Esophagus muscularis mucosa (tissue), 4 donors: ENCODE measurements around the gene ITGAD.

Experiments
- CTCF ChIP-seq, 3 experiments: fragments of 200-600 bp in 2 of 3; fragments of 450-650 bp in 1 of 3; sonication (generic) in 2 of 3; IDR thresholded peaks; one replicate each; pipeline ENCODE4 v1.5.1; 2017 to 2019; ENCODE audit warnings: antibody characterized with exemption in 3 of 3, mild to moderate bottlenecking in 2 of 3, moderate library complexity in 1 of 3
- EP300 ChIP-seq: sonication (generic); formaldehyde crosslinking; IDR thresholded peaks from one replicate; pipeline ENCODE4 v1.6.1; 2017; ENCODE audit warnings: antibody characterized with exemption
- POLR2A ChIP-seq: fragments of 450-650 bp; IDR thresholded peaks from one replicate; pipeline ENCODE4 v1.6.1; 2017; ENCODE audit warnings: antibody characterized with exemption, moderate library complexity, mild to moderate bottlenecking, low read depth
- POLR2AphosphoS5 ChIP-seq, 2 donors: sonication (generic); formaldehyde crosslinking; IDR thresholded peaks; one replicate each; pipeline ENCODE4 v1.6.1; 2017; ENCODE audit warnings: antibody characterized with exemption in 2 of 2

DNA sequence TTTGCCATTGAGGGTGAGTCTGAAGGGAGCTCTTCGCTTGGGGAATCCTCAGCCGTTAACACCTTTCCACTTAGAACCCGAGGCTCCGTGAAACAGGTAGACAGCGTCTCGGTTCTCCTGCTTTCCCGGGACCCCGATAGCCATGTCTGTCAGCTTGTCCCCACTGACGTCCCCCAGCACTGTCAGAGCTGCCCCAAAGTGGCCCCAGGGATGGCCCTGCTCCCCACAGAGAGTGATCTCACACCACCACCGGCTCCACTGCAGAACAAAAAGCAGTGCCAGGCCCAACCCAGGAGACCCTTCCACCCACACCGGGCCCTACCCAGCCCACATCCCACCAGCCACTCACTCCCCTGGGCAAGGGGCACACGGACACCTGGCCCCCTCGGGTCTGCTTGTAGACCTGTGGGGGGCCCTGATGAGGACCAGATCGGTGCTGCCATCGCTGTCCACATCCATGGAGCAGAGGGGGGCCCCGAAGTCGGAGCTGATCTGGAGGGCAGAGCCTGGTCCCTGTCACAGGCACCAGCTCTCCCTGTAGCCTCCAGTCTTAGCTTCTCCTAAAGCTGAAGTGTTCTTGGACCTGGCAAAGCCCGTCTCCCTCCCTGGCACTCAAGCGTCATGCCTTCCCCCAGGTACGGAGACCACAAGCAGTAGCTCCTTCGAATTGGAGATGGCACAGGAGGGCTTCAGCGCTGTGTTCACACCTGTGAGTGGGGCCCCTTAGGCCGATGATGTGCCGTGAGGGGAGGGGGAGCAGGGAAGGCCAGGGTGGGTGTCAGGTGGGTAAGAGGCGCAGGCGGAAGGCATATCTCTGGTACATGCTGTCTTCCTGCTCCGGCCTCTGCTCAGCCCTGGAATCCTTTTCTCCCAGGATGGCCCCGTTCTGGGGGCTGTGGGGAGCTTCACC lies 31.7 kb upstream of the ITGAD start:
- TF ChIP-seq CTCF (IDR thresholded peaks at IDR 0.05), result no peak
- TF ChIP-seq POLR2A, result no peak
- no peak for TF ChIP-seq POLR2AphosphoS5 (IDR thresholded peaks at IDR 0.05)
- no peak for TF ChIP-seq EP300
